Measurements from ENCODE around the gene MROH8. TPM values are rescaled to one million over a fixed set of nuclear protein-coding genes. Genes with fewer than 3 reads are reported as not detected.

MROH8 gene
- 3.6 TPM for polyA plus RNA-seq
- long read RNA-seq, donor 1, partial matches to known transcripts = 232 of 273 reads
- long read RNA-seq, donor 1, other reads (novel, unspliced or antisense) = 41 of 273 reads
- long read RNA-seq, donor 2 = 0 reads
- long read RNA-seq, donor 3, partial matches to known transcripts = 748 of 874 reads
- long read RNA-seq, donor 3, other reads (novel, unspliced or antisense) = 126 of 874 reads
- long read RNA-seq, donor 4, partial matches to known transcripts = 54 of 54 reads
- long read RNA-seq, donor 4, other reads (novel, unspliced or antisense) = 0 of 54 reads
- long read RNA-seq, donor 5 = 0 reads
- long read RNA-seq, donor 6, partial matches to known transcripts = 397 of 452 reads
- long read RNA-seq, donor 6, other reads (novel, unspliced or antisense) = 55 of 452 reads
- long read RNA-seq, donor 7 = 0 reads
- long read RNA-seq, donor 8, partial matches to known transcripts = 647 of 710 reads
- long read RNA-seq, donor 8, other reads (novel, unspliced or antisense) = 63 of 710 reads
- long read RNA-seq, donor 9 = 0 reads
- long read RNA-seq, donor 10, partial matches to known transcripts = 387 of 453 reads
- long read RNA-seq, donor 10, other reads (novel, unspliced or antisense) = 66 of 453 reads
- long read RNA-seq, donor 11, partial matches to known transcripts = 297 of 354 reads
- long read RNA-seq, donor 11, other reads (novel, unspliced or antisense) = 57 of 354 reads

DNA sequence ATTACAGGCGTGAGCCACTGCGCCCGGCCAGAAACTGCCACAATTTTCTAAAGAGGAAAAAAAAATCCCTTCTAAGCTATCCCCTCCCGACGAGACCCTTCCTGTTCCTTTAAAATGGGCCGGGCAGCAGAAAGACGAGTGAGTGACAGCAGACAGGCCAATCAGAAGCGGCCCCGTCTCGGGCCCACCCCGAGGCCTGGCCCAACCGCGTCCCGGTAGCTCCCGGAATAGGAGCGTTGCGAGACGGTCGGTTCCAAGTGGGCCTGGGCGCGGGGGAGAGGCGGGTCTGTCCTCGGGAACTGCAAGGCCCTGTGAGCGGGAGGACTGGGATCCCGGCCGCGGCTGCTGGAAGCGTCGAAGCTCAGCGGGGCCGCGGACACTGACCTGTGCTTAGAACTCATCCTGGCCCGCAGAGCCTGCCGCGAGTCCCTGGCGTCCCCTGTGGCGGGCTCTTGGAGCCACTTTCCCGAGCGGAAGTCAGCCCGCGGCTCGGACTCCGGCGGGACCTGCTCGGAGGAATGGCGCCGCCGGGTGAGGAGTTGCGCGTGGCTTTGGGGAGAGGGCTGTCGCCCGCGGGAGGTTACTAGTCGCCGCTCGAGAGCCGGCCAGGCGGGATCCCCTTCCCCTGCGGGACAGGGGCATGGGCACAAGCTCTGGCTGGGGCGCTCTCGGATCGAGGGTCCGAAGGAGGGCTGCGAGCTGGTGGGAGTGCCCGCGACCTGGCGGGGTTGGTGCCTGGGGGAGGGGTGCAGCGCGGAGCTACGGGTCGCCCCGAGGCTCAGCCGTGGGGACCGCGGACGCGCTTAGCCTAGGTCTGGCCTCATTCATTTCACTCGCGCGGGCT is at the start of gene MROH8, which contains the start of gene RPN2:
Gene MROH8, minus strand, starts transcription at position 710 of the 844 bp plus-strand sequence.
Gene RPN2, plus strand, starts transcription at position 492 of the 844 bp plus-strand sequence. Its CDS starts 27 bp downstream, at position 519.
- peak; percentile 97 to 99 for DNase-seq
- peak within 1 kb of the TSS; percentile 93 for H3K27ac ChIP-seq (ENCODE audit: low read length)
- WGBS (ENCODE audit: insufficient coverage, low lambda C conversion rate) = 0% methylated on average over 3 of the region's 80 CpGs
- H3K9me3 ChIP-seq (ENCODE audit: control insufficient read depth, low read depth, low read length) = no peaks in the 10 kb centered on the region
- peaks cover 5% of the 10 kb centered on the region for H3K36me3 ChIP-seq (ENCODE audit: control insufficient read depth, insufficient read depth, low read length)
- H3K4me3 ChIP-seq (ENCODE audit: low read length) = peak within 1 kb of the TSS; percentile 95
- peaks cover 13% of the 10 kb centered on the region for H3K4me1 ChIP-seq (ENCODE audit: control insufficient read depth, insufficient read depth, low read length)
- no peaks in the 10 kb centered on the region for H3K27me3 ChIP-seq (ENCODE audit: control insufficient read depth, insufficient read depth, low read length)

DNA sequence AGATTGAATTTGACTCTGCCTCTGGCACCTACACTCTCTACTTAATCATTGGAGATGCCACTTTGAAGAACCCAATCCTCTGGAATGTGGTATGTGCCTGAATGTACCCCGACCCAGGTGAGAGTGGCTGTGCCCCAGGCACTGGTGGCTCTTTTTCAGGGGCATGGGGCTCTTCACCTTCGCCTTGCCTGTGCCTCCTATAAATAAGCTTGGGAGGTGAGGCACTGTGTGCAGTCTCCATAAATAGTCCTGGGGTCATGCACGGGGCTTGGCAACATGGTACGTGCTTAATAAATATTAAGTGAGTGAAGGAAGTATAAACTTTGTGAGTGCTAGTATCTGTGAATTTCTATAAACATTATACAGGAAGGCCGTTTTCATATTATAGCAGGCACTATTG is 49.3 kb upstream of the MROH8 start:
- H3K36me3 ChIP-seq (ENCODE audit: control insufficient read depth, insufficient read depth, low read length) = peaks cover 95% of the 10 kb centered on the region

DNA sequence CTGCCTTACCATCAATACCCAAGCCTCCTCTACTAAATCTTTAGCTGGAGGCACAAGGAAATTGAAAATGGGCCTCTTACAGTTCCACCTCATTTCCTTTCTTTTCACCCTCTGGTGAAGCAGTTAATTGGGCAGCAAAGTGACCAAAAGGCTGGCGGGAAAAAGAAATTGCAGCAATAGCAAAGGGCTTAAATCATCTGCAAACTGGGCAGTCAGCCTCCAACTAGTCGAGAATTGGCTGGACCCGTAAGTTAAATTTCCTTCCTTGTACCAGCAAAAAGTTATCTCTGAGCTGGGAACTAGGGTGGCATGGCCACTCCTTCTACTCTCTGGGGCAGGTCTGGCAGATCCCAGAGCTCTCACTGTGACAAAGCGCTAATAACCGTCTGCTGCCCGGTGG is 48.7 kb upstream of the MROH8 start:
- Histone ChIP-seq H3K4me1 (ENCODE audit: control insufficient read depth, insufficient read depth, low read length) (no peaks in the 10 kb centered on the region), H3K9me3 (ENCODE audit: control insufficient read depth, low read depth, low read length) (no peaks in the 10 kb centered on the region), H3K27me3 (ENCODE audit: control insufficient read depth, insufficient read depth, low read length) (no peaks in the 10 kb centered on the region), H3K27ac (ENCODE audit: low read length) (no peak overlapping the region), H3K36me3 (ENCODE audit: control insufficient read depth, insufficient read depth, low read length) (peaks cover 96% of the 10 kb centered on the region), H3K4me3 (ENCODE audit: low read length) (no peak overlapping the region)
- WGBS (ENCODE audit: insufficient coverage, low lambda C conversion rate) = no CpG with 5 or more reads among the region's 6 CpGs
- DNase-seq = no peak

More for the DNA sequence above, 49.3 kb upstream of the MROH8 start:
- no peaks in the 10 kb centered on the region for H3K4me1 ChIP-seq (ENCODE audit: control insufficient read depth, insufficient read depth, low read length)
- H3K27me3 ChIP-seq (ENCODE audit: control insufficient read depth, insufficient read depth, low read length) = no peaks in the 10 kb centered on the region
- H3K27ac ChIP-seq (ENCODE audit: low read length) = no peak overlapping the region
- H3K9me3 ChIP-seq (ENCODE audit: control insufficient read depth, low read depth, low read length) = no peaks in the 10 kb centered on the region
- no CpG with 5 or more reads among the region's 5 CpGs for WGBS (ENCODE audit: insufficient coverage, low lambda C conversion rate)
- no peak for DNase-seq
- H3K4me3 ChIP-seq (ENCODE audit: low read length) = no peak overlapping the region

DNA sequence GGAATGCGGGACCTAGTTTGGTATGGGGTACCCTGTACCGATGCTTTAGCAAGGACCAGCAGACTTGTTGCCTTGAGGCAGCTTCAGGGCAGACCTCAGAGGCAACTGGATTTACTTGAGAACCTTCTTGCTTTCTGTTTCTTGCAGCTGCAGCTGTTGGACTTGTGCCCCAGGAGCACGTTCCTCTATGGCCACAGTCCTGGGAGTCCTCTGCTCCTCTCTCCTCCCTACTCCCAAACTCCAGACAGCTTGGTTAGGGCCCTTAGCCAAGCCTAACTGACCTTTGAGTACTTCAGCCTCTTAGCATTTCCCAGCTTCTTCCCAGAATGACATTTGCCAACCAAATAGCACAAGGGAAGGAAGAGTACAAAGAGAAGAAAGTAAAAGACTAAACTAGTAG is 47.5 kb upstream of the MROH8 start:
- H3K9me3 ChIP-seq (ENCODE audit: control insufficient read depth, low read depth, low read length) = no peaks in the 10 kb centered on the region
- DNase-seq = no peak
- peaks cover 89% of the 10 kb centered on the region for H3K36me3 ChIP-seq (ENCODE audit: control insufficient read depth, insufficient read depth, low read length)
- H3K27me3 ChIP-seq (ENCODE audit: control insufficient read depth, insufficient read depth, low read length) = no peaks in the 10 kb centered on the region
- H3K4me1 ChIP-seq (ENCODE audit: control insufficient read depth, insufficient read depth, low read length) = no peaks in the 10 kb centered on the region
- no peak overlapping the region for H3K4me3 ChIP-seq (ENCODE audit: low read length)
- no CpG with 5 or more reads among the region's 3 CpGs for WGBS (ENCODE audit: insufficient coverage, low lambda C conversion rate)
- H3K27ac ChIP-seq (ENCODE audit: low read length) = no peak overlapping the region

DNA sequence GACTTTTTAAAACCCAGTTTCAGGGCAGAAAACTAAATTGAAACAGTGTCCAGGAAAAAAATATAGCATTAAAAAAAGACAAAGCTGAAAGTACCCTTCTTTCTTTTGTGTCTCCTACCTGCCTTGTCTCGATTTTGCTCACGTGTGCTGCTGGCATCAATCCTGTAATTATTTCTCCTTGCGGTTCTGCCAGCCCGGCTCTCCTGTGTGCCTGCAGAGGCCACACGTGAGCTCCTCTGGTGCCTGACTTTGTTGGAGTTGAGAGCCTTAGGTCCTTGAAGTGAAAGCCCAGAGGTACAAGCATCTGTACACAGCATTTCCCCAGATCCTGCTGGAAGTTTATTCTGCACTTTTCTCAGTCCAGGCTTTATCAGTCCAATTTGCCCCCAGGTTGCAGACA is 45.8 kb upstream of the MROH8 start:
- no peak for DNase-seq
- Histone ChIP-seq H3K36me3 (ENCODE audit: control insufficient read depth, insufficient read depth, low read length) (peaks cover 73% of the 10 kb centered on the region), H3K4me3 (ENCODE audit: low read length) (no peak overlapping the region), H3K27ac (ENCODE audit: low read length) (no peak overlapping the region), H3K27me3 (ENCODE audit: control insufficient read depth, insufficient read depth, low read length) (no peaks in the 10 kb centered on the region), H3K4me1 (ENCODE audit: control insufficient read depth, insufficient read depth, low read length) (no peaks in the 10 kb centered on the region), H3K9me3 (ENCODE audit: control insufficient read depth, low read depth, low read length) (no peaks in the 10 kb centered on the region)
- no CpG with 5 or more reads among the region's 5 CpGs for WGBS (ENCODE audit: insufficient coverage, low lambda C conversion rate)

GRCh38 chr20:37223053-37223452 is 43.7 kb upstream of the MROH8 start:
- Histone ChIP-seq H3K27me3 (ENCODE audit: control insufficient read depth, insufficient read depth, low read length) (no peaks in the 10 kb centered on the region), H3K4me1 (ENCODE audit: control insufficient read depth, insufficient read depth, low read length) (no peaks in the 10 kb centered on the region), H3K36me3 (ENCODE audit: control insufficient read depth, insufficient read depth, low read length) (peaks cover 66% of the 10 kb centered on the region), H3K9me3 (ENCODE audit: control insufficient read depth, low read depth, low read length) (no peaks in the 10 kb centered on the region), H3K27ac (ENCODE audit: low read length) (no peak overlapping the region), H3K4me3 (ENCODE audit: low read length) (no peak overlapping the region)
- peak; percentile 42 to 65 for DNase-seq

DNA sequence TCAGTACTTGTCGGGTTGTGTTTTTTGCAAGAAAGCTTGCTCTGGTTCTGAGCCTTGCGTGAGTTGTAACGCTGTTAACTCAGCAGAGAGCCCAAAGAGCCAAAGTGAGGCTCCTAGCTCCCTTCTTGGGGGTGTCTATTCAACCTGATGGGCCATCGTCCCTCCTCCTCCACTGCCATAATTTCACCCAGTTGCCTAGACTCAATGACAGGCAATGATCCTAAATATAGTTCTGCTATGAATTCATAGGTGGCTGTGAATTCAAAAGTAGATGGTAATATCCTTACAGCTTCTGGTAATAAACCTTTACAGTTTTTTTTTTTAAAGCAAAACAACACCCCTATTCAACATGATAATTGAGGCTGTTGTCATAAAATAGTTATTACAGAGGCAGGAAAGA is 42.7 kb upstream of the MROH8 start:
- H3K4me1 ChIP-seq (ENCODE audit: control insufficient read depth, insufficient read depth, low read length) = no peaks in the 10 kb centered on the region
- no peak for DNase-seq
- H3K27me3 ChIP-seq (ENCODE audit: control insufficient read depth, insufficient read depth, low read length) = no peaks in the 10 kb centered on the region
- H3K27ac ChIP-seq (ENCODE audit: low read length) = no peak overlapping the region
- 100% methylated on average over 1 of the region's 4 CpGs for WGBS (ENCODE audit: insufficient coverage, low lambda C conversion rate)
- H3K36me3 ChIP-seq (ENCODE audit: control insufficient read depth, insufficient read depth, low read length) = peaks cover 63% of the 10 kb centered on the region
- H3K4me3 ChIP-seq (ENCODE audit: low read length) = no peak overlapping the region
- H3K9me3 ChIP-seq (ENCODE audit: control insufficient read depth, low read depth, low read length) = no peaks in the 10 kb centered on the region

DNA sequence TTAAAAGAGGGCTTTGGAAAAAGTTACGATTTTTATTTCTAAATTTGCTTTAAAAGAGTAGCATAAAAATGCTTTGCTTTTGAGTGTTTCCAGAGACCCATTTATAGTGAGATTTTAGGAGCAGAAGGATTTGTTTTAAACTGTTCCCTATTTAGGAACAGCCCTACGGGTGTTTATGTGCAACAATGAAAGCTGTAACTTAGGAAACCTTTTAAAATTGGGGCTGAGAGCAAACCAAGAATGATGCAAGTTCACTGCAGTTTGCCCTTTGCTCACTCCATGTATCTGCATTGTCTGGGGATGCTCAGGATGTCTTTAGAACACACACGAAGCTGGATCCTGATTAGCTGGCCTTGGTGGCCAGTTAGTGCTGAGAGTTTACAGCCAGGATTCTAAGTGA is 41.4 kb upstream of the MROH8 start:
- Histone ChIP-seq H3K4me3 (ENCODE audit: low read length) (no peak overlapping the region), H3K27ac (ENCODE audit: low read length) (no peak overlapping the region), H3K4me1 (ENCODE audit: control insufficient read depth, insufficient read depth, low read length) (no peaks in the 10 kb centered on the region), H3K27me3 (ENCODE audit: control insufficient read depth, insufficient read depth, low read length) (no peaks in the 10 kb centered on the region), H3K36me3 (ENCODE audit: control insufficient read depth, insufficient read depth, low read length) (peaks cover 56% of the 10 kb centered on the region), H3K9me3 (ENCODE audit: control insufficient read depth, low read depth, low read length) (no peaks in the 10 kb centered on the region)
- 71% methylated on average over 2 of the region's 3 CpGs for WGBS (ENCODE audit: insufficient coverage, low lambda C conversion rate)
- peak; percentile 26 to 40 for DNase-seq

GRCh38 chr20:37219751-37220668 is 40.7 kb upstream of the MROH8 start:
- no peak overlapping the region for H3K27ac ChIP-seq (ENCODE audit: low read length)
- no peaks in the 10 kb centered on the region for H3K27me3 ChIP-seq (ENCODE audit: control insufficient read depth, insufficient read depth, low read length)
- 91% methylated on average over 4 of the region's 10 CpGs for WGBS (ENCODE audit: insufficient coverage, low lambda C conversion rate)
- H3K4me3 ChIP-seq (ENCODE audit: low read length) = no peak overlapping the region
- H3K4me1 ChIP-seq (ENCODE audit: control insufficient read depth, insufficient read depth, low read length) = no peaks in the 10 kb centered on the region
- DNase-seq = no peak
- H3K36me3 ChIP-seq (ENCODE audit: control insufficient read depth, insufficient read depth, low read length) = peaks cover 48% of the 10 kb centered on the region
- H3K9me3 ChIP-seq (ENCODE audit: control insufficient read depth, low read depth, low read length) = no peaks in the 10 kb centered on the region

All from large intestine (tissue), 12 donors.